Skeletal muscle tissue (tissue), 4 donors: ENCODE data around the gene CIZ1. TPM values are rescaled to one million over a fixed set of nuclear protein-coding genes. Genes with fewer than 3 reads are reported as not detected.

Experiments used
- H3K27ac ChIP-seq: one replicate; pipeline ENCODE4 v1.7.0; 2013; ENCODE audit warnings: mild to moderate bottlenecking, low read depth, low read length, inconsistent platforms
- H3K27me3 ChIP-seq, 3 donors: one replicate each; pipeline ENCODE4 v1.7.0; 2013; ENCODE audit warnings: low read length in 3 of 3; ENCODE audit not compliant: control insufficient read depth in 3 of 3, insufficient read depth in 3 of 3
- H3K36me3 ChIP-seq, 3 donors: one replicate each; pipeline ENCODE4 v1.7.0; 2013; ENCODE audit warnings: low read length in 3 of 3; ENCODE audit not compliant: control insufficient read depth in 3 of 3, insufficient read depth in 3 of 3
- H3K4me1 ChIP-seq, 3 donors: one replicate each; pipeline ENCODE4 v1.7.0; 2013; ENCODE audit warnings: low read length in 3 of 3, mild to moderate bottlenecking in 3 of 3; ENCODE audit not compliant: control insufficient read depth in 3 of 3, insufficient read depth in 3 of 3
- H3K4me3 ChIP-seq, 3 donors: one replicate each; pipeline ENCODE4 v1.7.0; 2013; ENCODE audit warnings: low read length in 3 of 3
- H3K9ac ChIP-seq, 3 donors: one replicate each; pipeline ENCODE4 v1.7.0; 2013; ENCODE audit warnings: low read length in 3 of 3, mild to moderate bottlenecking in 3 of 3, moderate library complexity in 2 of 3, low read depth in 1 of 3
- H3K9me3 ChIP-seq, 3 donors: one replicate each; pipeline ENCODE4 v1.7.0; 2013; ENCODE audit warnings: low read length in 3 of 3; ENCODE audit not compliant: control insufficient read depth in 3 of 3
- total RNA-seq: library from RNA; depleted of rRNA; stranded (reverse); fragments of >200 nt; gene quantifications from one replicate; pipeline ENCODE4 v1.2.3, GENCODE V29; 2014
- donor health status: Osteomylitis.

CIZ1 gene
- total RNA-seq, 1 donor from 2014 or later = 12.0 TPM

DNA sequence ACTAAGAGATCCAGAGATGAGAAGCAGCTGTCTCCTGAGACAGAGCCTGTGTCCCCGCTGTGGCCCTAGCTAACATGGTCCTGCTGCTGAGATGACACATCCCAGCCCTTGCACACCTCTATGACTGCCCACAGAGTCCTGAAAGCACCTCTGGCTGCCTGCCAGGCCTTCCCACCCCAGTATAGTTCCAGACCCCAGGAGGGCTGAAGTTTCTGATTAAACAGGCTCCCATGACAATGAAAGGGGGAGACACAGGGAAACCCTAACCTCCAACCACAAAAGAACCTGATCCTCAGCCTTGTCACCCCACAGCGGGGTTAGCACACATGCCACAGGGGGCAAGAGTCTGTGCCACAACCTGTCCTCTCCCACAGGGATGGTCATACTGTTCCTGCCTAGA is 15.6 kb downstream of the CIZ1 start:
- Histone ChIP-seq H3K27me3 (no peaks in the 10 kb centered on the region), H3K36me3 (peaks cover 49 to 65% (median 61%) of the 10 kb centered on the region in 3 donors), H3K9me3 (no peaks in the 10 kb centered on the region), H3K9ac (no peak overlapping the region), H3K27ac (no peak overlapping the region), H3K4me1 (no peaks in the 10 kb centered on the region), H3K4me3 (no peak overlapping the region)

DNA sequence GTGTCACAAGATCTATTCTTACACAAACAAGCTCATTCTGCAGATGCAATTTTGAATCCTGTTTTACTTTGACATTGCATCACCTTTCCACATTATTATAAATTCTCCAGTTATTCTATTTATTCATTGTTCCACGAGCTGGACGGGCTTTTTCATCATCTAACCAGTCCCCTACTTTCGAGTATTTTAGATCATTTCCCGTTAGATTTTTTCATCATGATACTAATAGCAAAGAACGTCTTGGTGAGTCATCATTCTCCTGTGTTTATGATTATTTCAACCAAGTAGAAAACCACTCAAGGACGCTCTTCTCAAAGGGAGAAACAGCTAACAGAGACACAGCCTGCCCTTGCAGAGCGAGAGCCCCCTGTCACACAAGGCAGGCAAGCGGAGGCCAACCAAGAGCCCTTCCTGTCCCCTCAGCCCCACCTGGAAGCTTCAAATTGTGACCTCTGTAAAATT is 16.2 kb downstream of the CIZ1 start:
- H3K4me1 ChIP-seq = no peaks in the 10 kb centered on the region
- H3K9ac ChIP-seq = no peak overlapping the region
- H3K27me3 ChIP-seq = no peaks in the 10 kb centered on the region
- H3K9me3 ChIP-seq = no peaks in the 10 kb centered on the region
- H3K36me3 ChIP-seq = peaks cover 47 to 64% (median 57%) of the 10 kb centered on the region in 3 donors
- no peak overlapping the region for H3K4me3 ChIP-seq
- H3K27ac ChIP-seq = no peak overlapping the region

DNA sequence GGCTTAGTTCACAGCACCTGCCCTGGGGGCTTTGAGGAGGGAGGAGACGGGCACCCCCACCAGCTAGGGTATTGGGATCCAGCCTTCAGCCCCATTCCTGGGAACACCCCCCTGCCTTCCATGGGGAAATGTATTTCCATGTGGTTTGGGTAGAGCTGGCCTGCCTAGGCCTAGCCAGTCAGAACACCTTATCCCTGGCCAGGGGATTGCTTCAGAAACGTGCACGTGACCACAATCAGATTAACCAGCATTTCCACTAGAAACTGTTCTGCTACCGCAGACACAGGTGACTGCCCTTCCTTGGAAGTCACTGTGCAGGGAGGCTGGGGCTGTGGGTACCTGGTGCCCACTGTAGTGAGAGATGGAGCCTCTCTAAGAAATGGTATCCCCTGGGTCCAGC is 17.3 kb downstream of the CIZ1 start:
- no peaks in the 10 kb centered on the region for H3K4me1 ChIP-seq
- H3K36me3 ChIP-seq = peaks cover 50 to 67% (median 59%) of the 10 kb centered on the region in 3 donors
- no peaks in the 10 kb centered on the region for H3K9me3 ChIP-seq
- H3K27me3 ChIP-seq = no peaks in the 10 kb centered on the region
- H3K9ac ChIP-seq = no peak overlapping the region
- H3K4me3 ChIP-seq = no peak overlapping the region
- H3K27ac ChIP-seq = no peak overlapping the region

DNA sequence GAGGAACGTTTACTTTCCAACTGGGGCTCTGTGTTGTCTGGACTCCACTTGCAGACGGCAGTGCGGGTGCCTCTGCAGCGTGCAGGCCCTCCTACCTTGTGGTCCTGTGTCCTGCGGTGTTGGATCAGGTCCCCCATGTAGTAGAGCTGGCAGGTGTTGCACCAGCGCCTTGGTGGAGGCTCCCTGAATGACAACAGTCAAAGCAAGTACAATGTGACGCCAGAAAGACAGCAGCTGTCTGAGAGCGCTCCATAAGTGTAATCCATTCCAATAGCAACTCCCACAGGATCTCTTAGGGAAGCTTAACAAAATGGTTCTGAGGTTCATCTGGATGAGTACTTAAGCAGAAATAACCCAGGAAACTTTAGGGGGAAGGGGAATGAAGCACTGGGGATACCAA is 21.4 kb downstream of the CIZ1 start:
- Histone ChIP-seq H3K36me3 (peaks cover 45 to 61% (median 48%) of the 10 kb centered on the region in 3 donors), H3K27me3 (no peaks in the 10 kb centered on the region), H3K4me1 (no peaks in the 10 kb centered on the region), H3K9me3 (no peaks in the 10 kb centered on the region), H3K27ac (no peak overlapping the region), H3K9ac (no peak overlapping the region), H3K4me3 (no peak overlapping the region)

DNA sequence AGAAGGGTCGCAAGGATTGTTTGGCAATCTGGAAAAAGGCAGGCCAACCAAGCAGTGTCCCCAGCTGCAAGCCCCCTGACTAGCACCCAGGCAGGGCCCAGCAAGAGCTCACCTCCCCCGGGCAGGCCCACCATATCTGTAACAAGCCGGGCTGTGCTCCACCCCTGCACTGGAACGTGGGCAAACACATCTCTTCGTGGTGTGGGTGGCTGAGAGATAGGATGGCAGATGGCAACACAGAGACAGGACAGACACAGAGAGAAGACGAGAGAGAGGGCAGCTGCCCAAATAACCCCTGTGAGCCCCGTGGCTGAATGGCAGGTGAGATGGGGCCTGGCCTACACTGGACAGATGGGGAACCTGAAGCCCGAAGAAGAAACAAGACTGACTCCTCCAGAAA is 21.9 kb downstream of the CIZ1 start:
- peaks cover 46 to 62% (median 49%) of the 10 kb centered on the region in 3 donors for H3K36me3 ChIP-seq
- H3K9me3 ChIP-seq = no peaks in the 10 kb centered on the region
- no peaks in the 10 kb centered on the region for H3K27me3 ChIP-seq
- no peak overlapping the region for H3K4me3 ChIP-seq
- no peak overlapping the region for H3K27ac ChIP-seq
- H3K9ac ChIP-seq = no peak overlapping the region
- no peaks in the 10 kb centered on the region for H3K4me1 ChIP-seq

DNA sequence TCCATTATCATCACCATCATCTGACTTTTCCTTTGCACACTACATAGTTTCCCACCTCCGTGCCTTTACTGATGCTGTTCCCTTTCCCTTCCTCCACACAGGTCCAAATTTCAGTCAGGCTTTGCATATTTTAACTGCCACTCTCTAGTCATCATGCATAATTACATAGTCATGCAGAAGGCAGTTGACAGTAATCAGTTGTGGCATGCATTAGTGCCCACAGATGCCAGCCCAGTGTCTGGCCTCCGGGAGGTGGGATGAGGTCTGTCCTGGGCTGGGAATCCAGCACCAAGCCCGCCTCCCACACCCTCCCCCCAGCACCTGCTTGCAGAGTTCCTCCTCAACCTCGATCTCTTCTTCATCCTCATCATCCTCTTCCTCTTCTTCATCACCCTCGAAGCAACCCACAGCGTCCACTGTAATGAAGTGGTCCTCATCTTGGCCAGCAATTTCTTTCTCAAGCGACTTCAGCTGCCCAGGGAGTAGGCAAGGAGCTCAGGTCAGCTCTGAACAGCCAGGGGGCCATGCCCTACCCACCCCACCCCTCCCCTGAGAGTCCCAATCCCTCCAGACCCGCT is 22.6 kb downstream of the CIZ1 start:
- Histone ChIP-seq H3K9me3 (no peaks in the 10 kb centered on the region), H3K36me3 (peaks cover 48 to 63% (median 50%) of the 10 kb centered on the region in 3 donors), H3K9ac (no peak overlapping the region), H3K4me1 (no peaks in the 10 kb centered on the region), H3K4me3 (no peak overlapping the region), H3K27ac (no peak overlapping the region), H3K27me3 (no peaks in the 10 kb centered on the region)

DNA sequence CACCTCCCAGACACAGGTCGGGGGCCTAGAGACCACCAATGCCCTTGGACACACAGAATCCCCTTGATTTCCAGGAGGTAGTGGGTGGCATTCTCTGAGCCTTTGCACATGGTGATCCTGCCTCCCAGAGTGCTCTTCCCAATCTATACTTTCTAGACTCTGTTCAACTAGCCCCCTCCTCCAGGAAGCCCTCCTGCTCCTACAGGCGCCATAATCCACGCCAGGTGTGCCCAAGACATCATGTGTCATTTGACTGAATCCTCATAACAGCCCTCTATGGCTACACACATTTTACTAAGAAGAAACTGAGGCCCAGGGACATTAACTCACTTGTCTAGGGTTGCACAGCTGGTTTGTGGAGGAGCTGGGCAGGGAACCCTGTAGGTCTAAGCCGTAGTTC is 24.2 kb downstream of the CIZ1 start:
- Histone ChIP-seq H3K27ac (no peak overlapping the region), H3K4me3 (no peak overlapping the region), H3K9me3 (no peaks in the 10 kb centered on the region), H3K9ac (no peak overlapping the region), H3K4me1 (peaks cover 0 to 3% (median under 1%) of the 10 kb centered on the region in 3 donors), H3K36me3 (peaks cover 53 to 71% (median 60%) of the 10 kb centered on the region in 3 donors), H3K27me3 (no peaks in the 10 kb centered on the region)

DNA sequence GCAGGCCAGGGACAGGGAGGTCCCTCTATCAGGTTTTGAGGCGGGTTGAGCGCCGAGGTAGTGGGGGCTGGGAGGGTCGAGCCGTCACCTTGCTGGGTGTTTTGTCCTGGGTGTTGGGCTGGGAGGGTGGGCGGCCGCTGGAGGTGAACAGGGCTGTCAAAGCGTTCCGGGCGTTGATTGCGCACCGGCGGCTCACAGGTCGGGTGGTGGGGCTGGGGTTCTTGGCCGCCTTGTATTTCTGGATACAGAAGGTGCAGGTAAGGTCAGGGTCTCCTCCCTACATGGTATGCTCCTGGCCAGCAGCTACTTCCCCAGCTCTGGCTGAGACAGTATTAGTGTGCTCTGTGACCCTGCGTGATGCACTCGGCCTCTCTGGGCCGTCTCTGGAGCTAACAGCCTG is 25.2 kb downstream of the CIZ1 start:
- H3K4me3 ChIP-seq = no peak overlapping the region
- H3K4me1 ChIP-seq = peaks cover 2 to 8% (median 5%) of the 10 kb centered on the region in 3 donors
- peaks cover 53 to 71% (median 60%) of the 10 kb centered on the region in 3 donors for H3K36me3 ChIP-seq

DNA sequence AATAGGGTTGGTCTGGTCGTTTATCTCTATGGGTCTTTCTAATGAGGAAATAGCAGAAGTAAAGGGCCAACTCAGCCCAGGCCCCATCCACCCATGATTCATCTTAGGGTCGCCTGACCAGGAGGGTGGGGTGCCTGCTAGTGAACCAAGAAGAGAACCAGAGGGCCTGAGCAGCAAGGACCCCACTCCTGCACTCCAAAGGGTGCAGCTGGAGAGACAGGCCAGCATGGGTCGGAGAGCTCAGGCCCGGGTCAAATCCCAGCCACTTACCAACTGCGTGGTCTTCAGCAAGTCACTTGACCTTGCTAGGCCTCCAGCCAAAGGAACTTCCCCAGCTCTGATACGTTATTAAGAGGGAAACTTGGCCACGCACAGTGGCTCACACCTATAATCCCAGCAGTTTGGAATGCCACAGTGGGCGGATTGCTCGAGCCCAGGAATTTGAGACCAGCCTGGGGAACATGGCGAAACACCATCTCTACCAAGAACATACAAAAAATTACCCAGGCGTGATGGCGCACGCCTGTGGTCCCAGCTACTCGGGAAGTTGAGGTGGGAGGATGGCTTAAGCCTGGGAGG is 27.0 kb downstream of the CIZ1 start:
- peaks cover 45 to 57% (median 50%) of the 10 kb centered on the region in 3 donors for H3K36me3 ChIP-seq
- H3K4me3 ChIP-seq = no peak overlapping the region
- no peaks in the 10 kb centered on the region for H3K27me3 ChIP-seq
- H3K4me1 ChIP-seq = peaks cover 11 to 21% (median 18%) of the 10 kb centered on the region in 3 donors
- no peak overlapping the region for H3K27ac ChIP-seq
- H3K9me3 ChIP-seq = no peaks in the 10 kb centered on the region
- H3K9ac ChIP-seq = no peak overlapping the region

More for the DNA sequence above, 25.2 kb downstream of the CIZ1 start:
- Histone ChIP-seq H3K27ac (no peak overlapping the region), H3K27me3 (no peaks in the 10 kb centered on the region), H3K9ac (no peak overlapping the region), H3K9me3 (no peaks in the 10 kb centered on the region)

DNA sequence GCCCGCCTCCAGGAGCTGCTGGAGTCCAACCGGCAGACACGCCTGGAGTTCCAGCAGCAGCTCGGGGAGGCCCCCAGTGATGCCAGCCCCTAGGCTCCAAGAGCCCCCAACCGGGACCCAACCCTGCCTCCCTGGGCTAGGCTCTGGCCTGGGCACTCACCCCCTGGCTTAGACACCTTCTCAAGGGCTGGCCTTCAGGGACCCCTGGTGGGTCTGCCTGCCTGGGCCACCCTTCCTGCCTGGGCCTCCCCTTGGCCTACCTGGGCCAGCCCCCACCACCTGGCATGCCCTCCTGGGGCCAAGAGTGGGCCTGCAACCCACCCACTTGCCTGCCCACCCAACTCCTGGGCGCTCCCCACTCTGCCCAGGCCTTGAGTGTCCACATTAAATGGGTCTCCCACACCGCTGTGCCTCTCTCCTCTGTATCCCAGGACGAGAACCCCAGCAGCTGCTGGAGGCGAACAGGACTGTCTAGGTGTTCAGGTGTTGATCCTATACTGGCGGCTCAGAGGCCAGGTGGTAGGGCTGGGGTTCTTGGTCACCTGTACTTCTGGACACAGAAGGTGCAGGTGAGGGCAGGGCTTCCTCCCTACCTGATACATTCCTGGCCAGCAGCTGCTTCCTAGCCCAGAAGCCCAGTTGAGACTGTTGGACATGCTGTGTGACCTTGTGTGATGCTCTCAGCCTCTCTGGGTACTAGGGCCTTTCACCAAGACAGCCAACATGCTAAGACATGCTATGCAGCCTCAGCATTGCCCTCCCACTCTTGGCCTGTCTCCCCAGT is 27.7 kb downstream of the CIZ1 start:
- no peak overlapping the region for H3K27ac ChIP-seq
- H3K4me3 ChIP-seq = no peak overlapping the region
- no peak overlapping the region for H3K9ac ChIP-seq
- H3K4me1 ChIP-seq = peaks cover 11 to 23% (median 20%) of the 10 kb centered on the region in 3 donors
- no peaks in the 10 kb centered on the region for H3K9me3 ChIP-seq
- no peaks in the 10 kb centered on the region for H3K27me3 ChIP-seq
- peaks cover 38 to 51% (median 44%) of the 10 kb centered on the region in 3 donors for H3K36me3 ChIP-seq
